Measurements from ENCODE around the gene KCNE4.

DNA sequence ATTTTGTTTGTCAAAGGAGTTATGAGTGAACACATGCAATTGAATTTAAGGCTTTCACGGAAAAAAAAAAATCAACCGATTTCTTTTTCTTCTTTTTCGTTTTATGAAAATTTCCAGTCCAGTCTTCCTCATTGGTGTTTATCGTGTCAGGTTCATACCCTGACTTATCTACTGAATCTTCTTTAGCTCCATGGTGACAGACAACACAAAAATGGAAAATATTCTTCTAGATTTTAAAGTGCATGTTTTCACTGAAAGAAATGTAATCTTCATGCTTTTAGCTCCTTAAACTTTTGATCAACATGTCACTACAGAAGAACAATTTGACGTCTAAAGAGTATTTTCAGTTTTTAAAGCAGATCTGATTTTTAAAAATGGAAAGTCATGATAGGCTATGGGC is 14.7 kb downstream of the KCNE4 start:
- TF ChIP-seq, protein P1, sequence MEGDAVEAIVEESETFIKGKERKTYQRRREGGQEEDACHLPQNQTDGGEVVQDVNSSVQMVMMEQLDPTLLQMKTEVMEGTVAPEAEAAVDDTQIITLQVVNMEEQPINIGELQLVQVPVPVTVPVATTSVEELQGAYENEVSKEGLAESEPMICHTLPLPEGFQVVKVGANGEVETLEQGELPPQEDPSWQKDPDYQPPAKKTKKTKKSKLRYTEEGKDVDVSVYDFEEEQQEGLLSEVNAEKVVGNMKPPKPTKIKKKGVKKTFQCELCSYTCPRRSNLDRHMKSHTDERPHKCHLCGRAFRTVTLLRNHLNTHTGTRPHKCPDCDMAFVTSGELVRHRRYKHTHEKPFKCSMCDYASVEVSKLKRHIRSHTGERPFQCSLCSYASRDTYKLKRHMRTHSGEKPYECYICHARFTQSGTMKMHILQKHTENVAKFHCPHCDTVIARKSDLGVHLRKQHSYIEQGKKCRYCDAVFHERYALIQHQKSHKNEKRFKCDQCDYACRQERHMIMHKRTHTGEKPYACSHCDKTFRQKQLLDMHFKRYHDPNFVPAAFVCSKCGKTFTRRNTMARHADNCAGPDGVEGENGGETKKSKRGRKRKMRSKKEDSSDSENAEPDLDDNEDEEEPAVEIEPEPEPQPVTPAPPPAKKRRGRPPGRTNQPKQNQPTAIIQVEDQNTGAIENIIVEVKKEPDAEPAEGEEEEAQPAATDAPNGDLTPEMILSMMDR (IDR thresholded peaks at IDR 0.05): no peak
- TF ChIP-seq POLR2AphosphoS5 (IDR thresholded peaks at IDR 0.05) (no peak), EP300 (IDR thresholded peaks at IDR 0.05) (no peak)

All from suprapubic skin (tissue), 4 donors.